ENCODE measurements around the gene LBHD2. TPM values are rescaled to one million over a fixed set of nuclear protein-coding genes. Genes with fewer than 3 reads are reported as not detected.
A peak's percentile ranks its signal among the peaks of the same experiment; 100 is the strongest.

LBHD2 gene
- total and polyA plus RNA-seq, 10 of the 15 experiments (the other 5 are each of a cell fraction or from before 2014, with no cell fraction given), result not detected

- TF ChIP-seq PKNOX1 (IDR thresholded peaks at IDR 0.05), result no peak
- TF ChIP-seq NR2C1 (IDR thresholded peaks at IDR 0.05), result no peak
- TF ChIP-seq STAT3 (IDR thresholded peaks at IDR 0.05; ENCODE audit: low read depth, low read length), result no peak
- no peak for TF ChIP-seq GATAD2B (conservative IDR thresholded peaks at IDR 0.05; ENCODE audit: low read depth)
Measured at GRCh38 chr14:103073367-103073875, 10.6 kb upstream of the LBHD2 start (continued).

GRCh38 chr14:103073876-103074728 lies 9.9 kb upstream of the LBHD2 start:
- DNase-seq (ENCODE audit: low read depth, low spot score) (no peak), FAIRE-seq (no peak), ATAC-seq (peak; percentile 30)
- no peaks in the 10 kb centered on the region; a peak in 2 of 4 replicates for H3K27me3 ChIP-seq (replicated peaks in 1 of 2; ENCODE audit: control insufficient read depth in 2 of 2, insufficient read depth in 2 of 2, low read length in 1 of 2)
- H3K36me3 ChIP-seq (ENCODE audit: control insufficient read depth in 2 of 2, insufficient read depth in 2 of 2, low read length in 1 of 2), result no peaks in the 10 kb centered on the region
- no peak overlapping the region for H3K4me3 ChIP-seq
- H3K9ac ChIP-seq (ENCODE audit: control insufficient read depth, insufficient read depth, low read length), result no peak overlapping the region
- no peak overlapping the region for H2AFZ ChIP-seq (ENCODE audit: control insufficient read depth, low read depth, low read length)
- in situ Hi-C loops (cut with MboI), result no loop called here
- TF ChIP-seq NBN (IDR thresholded peaks at IDR 0.05) (no peak), BHLHE40 (IDR thresholded peaks at IDR 0.05; ENCODE audit: borderline replicate concordance in 1 of 2, low read depth in 2 of 2, low read length in 1 of 2) (peak in 1 of 2 experiments; percentile 14; a peak in 1 of 4 replicates), RUNX3 (IDR thresholded peaks at IDR 0.05; ENCODE audit: low read length) (0 out of 2 replicates have a peak, but pooled peaks have one; percentile 20), EGR1 (IDR thresholded peaks at IDR 0.05; ENCODE audit: borderline replicate concordance in 1 of 2, low read depth in 2 of 2, low read length in 2 of 2) (0 out of 3 replicates have a peak, but pooled peaks of 1 of the 2 experiments have one; percentile 19), PAX5 (IDR thresholded peaks at IDR 0.05; ENCODE audit: borderline replicate concordance, low read depth, low read length) (0 out of 2 replicates have a peak, but pooled peaks have one; percentile 39), BRCA1 (IDR thresholded peaks at IDR 0.05; ENCODE audit: low read depth, low read length) (no peak), NR2F1 (conservative IDR thresholded peaks at IDR 0.05) (0 out of 2 replicates have a peak, but pooled peaks have one; percentile 14)
- no peaks in the 10 kb centered on the region for H4K20me1 ChIP-seq (ENCODE audit: control insufficient read depth, insufficient read depth)
- WGBS (ENCODE audit: insufficient coverage, insufficient replicate concordance, low lambda C conversion rate, missing lambda C conversion rate), result 38% methylated on average over 21 of the region's 21 CpGs
- H3K27ac ChIP-seq (ENCODE audit: control insufficient read depth, insufficient read depth), result no peak overlapping the region
- H3K9me3 ChIP-seq (replicated peaks; ENCODE audit: control insufficient read depth, insufficient read depth, low read length), result no peaks in the 10 kb centered on the region
- ChIA-PET RAD21 (ENCODE audit: unreplicated experiment) (interaction anchor here (0.9 to 2.3 kb wide), 12 partner anchors 12 to 381 kb away, joined by 3 to 14 read pairs (median 5); no protein-coding TSS in a partner anchor), POLR2A (no interaction called here), CTCF (interaction anchor here (0.6 to 4.3 kb wide), 15 partner anchors 20 to 498 kb away, joined by 3 to 25 read pairs (median 4); partner anchors contain the start of gene EXOC3L4), SMC1A (ENCODE audit: uncharacterized antibody, unreplicated experiment) (interaction anchor here (0.7 to 2.2 kb wide), 11 partner anchors 9 to 425 kb away, joined by 3 to 7 read pairs (median 3); no protein-coding TSS in a partner anchor)
- no peak overlapping the region for H3K4me2 ChIP-seq (ENCODE audit: control insufficient read depth, insufficient read depth)
- intact Hi-C loops (cut with micrococcal nuclease; ENCODE audit: unreplicated experiment), result no loop called here
- no TSS peak for BruUV-seq (replicated peaks)
- H3K4me1 ChIP-seq (ENCODE audit: control insufficient read depth, insufficient read depth, low read length), result peaks cover 8% of the 10 kb centered on the region
- no peaks in the 10 kb centered on the region for H3K79me2 ChIP-seq (ENCODE audit: control insufficient read depth, insufficient read depth, low read length)
